ENCODE data around the gene HEATR9.

The HEATR9 gene

GRCh38 chr17:35808240-35808961 is 60.3 kb downstream of the HEATR9 start:
- no peak for DNase-seq (ENCODE audit: low read depth)

- DNase-seq (ENCODE audit: low read depth) = no peak
Measured at GRCh38 chr17:35807371-35808144, 61.1 kb downstream of the HEATR9 start.

Data from HS-5 (cell line).